CD4-positive, alpha-beta T cell treated with Interleukin-17A for 4 hours (primary cell): ENCODE measurements around the gene LRRC8E.
"Not testable (repeated sequence)": the region's sequence is repeated elsewhere in the genome, so short reads cannot be mapped to it uniquely, and the experiment has no call there.

Source experiments
- DNase-seq: peaks from one replicate; pipeline ENCODE4 v3.0.0-alpha.2; 2020; ENCODE audit warnings: mixed read lengths

The LRRC8E gene

GRCh38 chr19:7855426-7856108, 32.7 kb upstream of the LRRC8E start:
- no peak for DNase-seq

DNA sequence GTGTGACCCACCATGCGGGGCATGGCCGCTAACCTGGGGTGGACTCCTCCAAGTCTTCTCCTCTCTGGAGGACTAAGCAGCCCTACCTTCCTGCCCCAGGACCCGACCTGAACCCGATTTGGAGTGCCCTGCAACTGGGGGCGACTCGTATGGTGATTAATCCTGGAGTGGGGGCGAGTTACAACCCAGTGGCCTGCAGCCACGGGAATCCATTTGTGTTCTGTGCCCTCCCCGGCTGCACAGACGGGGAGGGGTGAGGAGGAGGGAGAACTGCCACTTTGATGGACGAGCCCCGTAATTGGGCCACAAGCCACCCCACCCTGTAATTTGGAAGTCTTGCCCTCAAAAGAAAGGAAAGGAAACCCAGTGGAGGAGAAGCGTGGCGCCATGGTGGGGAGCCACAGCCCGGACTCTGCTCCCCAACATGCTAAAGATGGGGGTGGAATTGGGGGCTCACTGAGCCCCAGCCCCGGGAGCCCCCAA, 32.2 kb upstream of the LRRC8E start:
- no peak for DNase-seq

DNA sequence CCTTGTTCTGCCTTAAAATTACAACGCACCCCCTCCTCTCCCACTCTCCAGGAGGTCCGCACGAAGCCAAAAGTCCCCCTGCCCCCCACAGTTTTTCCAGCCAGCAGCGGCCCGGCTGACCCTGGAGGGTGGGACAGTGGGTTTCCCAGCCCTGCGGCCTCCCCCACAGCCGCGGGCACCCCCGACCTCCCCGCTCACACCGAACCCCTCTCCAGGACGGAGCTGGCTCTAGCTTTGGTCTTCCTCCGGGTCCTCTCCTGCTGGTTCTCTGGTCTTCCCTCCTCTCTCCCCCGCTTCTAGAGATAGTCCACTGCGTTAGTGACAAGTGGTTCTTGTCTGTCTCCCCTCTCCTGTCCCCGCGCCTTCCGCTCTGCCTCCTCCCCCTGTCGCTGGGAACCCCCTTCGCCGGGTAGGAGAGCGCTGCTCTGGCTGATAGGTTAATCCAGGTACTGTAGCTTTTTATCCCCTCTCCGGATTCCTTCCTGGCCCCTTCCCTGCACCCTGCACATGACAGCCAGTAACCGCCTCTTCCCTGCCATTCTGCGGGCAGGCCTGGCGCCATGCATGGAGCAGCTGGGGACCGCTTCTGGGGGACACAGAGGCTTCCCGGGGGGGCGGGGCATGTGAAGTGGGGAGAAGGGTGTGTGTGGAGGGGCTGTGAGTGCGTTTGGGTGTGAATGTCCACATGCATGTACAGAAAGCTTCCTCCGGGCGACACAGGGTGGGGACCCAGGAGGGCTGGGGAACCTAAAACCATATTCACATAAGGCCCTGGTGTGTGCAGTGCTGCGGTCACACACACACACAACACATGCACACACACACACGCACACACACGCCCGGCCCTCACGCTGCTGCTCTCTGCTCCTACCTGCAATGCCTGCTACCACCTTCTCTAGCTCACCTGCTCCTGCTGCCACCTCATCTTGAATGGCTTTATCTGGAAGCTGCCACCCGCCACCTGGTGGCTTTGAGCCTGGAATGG, 31.3 kb upstream of the LRRC8E start:
- no peak for DNase-seq

- no peak for DNase-seq
Observed at GRCh38 chr19:7857727-7858108, 30.6 kb upstream of the LRRC8E start.

GRCh38 chr19:7858109-7858770, 30.1 kb upstream of the LRRC8E start:
- peak; percentile 22 for DNase-seq

DNA sequence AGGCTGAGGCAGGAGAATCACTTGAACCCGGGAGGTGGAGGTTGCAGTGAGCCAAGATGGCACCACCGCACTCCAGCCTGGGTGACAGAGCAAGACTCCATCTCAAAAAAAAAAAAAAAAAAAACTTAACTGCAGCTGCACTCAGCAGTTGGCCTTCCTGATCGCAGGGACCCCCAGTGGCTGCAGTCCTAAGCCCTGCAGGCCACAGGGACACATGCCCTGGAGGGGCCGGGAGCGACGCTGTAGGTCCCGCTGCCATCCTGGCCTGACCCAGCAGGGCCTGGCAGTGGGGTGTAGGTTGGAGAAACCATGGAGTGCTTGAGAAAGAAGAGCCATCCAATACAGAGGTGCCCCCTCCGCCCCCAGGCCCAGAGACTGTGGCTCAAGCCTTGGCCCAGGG, 29.2 kb upstream of the LRRC8E start:
- DNase-seq = not testable (repeated sequence)

- no peak for DNase-seq
Observed at GRCh38 chr19:7859831-7860713, 28.2 kb upstream of the LRRC8E start.

GRCh38 chr19:7860714-7861618, 27.3 kb upstream of the LRRC8E start:
- DNase-seq = no peak

DNA sequence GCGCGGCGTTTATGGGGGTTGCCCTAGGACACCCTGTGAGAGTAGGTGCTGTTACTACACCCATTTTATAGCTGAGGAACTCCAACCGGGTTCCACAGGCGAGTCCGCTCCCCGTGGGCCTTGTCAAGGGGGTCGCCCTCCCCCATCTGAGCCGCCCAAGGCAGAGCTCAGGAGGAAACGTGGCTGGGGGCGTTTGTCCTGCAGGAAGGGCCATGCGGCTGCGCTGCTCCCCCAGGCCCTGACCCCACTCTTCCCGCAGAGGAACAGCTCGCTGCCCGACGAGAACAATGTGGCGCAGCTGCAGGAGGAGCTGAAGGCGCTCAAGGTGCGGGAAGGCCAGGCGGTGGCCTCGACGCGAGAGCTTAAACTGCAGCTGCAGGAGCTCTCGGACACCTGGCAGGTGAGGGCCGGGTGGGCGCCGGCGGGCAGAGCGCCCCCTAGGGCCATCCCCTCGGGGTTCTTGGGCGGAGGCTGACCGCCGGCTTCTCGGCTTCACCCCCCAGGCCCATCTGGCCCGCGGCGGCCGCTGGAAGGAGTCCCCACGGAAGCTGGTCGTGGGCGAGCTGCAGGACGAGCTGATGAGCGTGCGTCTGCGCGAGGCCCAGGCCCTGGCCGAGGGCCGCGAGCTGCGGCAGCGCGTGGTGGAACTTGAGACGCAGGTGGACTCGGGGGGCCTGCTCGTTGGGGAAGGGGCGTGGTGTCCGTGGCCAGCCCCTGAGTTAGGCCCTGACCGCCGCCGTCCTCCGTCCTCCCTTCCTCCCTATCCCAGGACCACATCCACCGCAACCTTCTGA, 26.5 kb upstream of the LRRC8E start:
- DNase-seq = no peak

- peak; percentile 83 for DNase-seq
Observed at GRCh38 chr19:7862413-7862951, 25.8 kb upstream of the LRRC8E start.

DNA sequence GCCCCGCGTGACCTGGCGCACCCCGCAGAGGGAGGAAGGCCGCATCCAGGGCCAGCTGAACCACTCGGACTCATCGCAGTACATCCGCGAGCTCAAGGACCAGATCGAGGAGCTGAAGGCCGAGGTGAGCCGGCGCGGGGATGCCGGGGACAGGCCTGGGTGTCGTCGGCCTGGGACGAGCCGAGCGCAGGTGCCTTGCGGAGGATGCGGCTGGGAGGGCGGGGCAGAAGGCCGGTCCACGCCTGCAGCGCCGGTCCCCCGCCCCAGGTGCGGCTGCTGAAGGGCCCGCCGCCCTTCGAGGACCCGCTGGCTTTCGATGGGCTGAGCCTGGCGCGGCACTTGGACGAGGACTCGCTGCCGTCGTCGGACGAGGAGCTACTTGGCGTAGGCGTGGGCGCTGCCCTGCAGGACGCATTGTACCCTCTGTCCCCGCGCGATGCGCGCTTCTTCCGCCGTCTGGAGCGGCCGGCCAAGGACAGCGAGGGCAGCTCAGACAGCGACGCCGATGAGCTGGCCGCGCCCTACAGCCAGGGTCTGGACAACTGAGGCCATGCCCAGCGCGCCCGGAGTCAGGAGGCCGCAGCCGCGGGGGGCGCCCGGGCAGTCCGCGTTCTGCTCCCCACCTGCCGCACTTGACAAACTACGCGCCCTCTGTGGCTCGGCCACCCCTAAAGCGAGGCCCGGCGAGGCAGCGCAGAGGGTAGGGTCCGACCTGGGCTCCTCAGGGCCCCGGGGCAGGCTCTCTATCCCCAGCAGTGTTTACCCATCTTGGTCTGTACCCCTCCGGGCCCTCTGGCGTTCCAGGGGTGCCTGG, 24.9 kb upstream of the LRRC8E start:
- peak; percentile 25 for DNase-seq

GRCh38 chr19:7863971-7864689, 24.2 kb upstream of the LRRC8E start:
- no peak for DNase-seq

- no peak for DNase-seq
Observed at GRCh38 chr19:7864690-7865074, 23.6 kb upstream of the LRRC8E start.

DNA sequence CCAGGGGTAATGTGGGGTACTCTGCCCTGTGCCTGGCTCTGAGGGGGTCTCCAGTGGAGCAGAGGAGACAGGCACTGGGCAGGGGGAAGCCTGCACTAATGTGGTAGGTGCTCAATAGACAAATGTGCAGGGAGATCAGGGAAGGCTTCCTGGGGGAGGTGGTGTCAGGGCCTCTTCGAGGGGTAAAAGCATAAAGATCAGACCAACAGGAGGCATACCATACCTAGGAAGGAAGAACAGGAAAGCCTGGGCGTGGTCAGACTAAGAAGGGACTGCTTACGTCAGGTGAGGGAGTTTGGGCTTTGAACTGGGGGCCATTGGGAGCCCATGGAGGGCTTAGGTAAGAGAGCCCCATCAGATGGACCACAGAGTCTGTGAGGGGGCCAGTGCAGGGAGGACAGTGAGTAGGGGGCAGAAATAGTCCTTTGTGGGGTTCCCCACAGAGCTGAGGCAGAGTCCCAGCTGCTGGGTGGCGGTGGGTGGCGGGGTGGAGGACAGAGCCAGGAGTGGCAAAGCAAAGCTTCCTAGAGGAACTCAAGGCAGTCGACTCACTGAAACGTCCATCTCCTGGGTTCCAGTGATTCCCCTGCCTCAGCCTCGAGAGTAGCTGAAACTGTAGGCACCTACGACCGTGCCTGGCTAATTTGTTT, 22.9 kb upstream of the LRRC8E start:
- peak; percentile 24 for DNase-seq

GRCh38 chr19:7866399-7867091, 21.8 kb upstream of the LRRC8E start:
- no peak for DNase-seq

DNA sequence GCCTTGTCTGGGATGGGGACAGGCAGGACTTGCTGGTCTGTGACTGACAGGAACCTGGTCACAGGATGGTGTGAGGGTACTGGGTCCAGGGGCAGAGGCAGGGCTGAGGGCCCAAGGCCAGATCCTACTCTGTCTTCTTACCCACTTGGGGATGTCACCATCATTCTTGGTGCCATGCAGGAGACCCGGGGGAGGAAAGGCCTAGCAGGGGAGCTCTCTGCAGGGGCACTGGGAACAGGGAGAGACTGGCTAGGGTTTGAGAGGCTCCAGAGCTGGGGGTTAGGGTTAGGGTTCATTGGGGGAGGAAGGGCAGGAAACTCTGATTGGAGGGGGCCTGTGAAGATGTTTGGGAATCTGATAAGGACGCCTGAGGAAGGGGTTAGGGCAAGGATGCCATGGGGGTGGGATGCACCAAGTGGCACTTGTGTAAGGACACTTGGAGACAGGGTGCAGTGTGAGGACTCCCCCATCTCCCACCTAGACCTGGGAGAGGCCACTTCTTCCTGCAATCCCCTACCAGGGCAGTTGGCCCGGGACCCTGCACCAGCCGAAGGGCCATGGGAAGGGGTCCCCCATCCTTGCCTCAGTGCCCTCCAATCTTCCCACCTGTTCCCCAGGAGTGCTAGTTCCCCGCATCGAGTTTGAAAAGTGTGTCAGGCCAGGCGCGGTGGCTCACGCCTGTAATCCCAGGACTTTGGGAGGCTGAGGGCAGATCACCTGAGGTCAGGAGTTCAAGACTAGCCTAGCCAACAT, 21.0 kb upstream of the LRRC8E start:
- DNase-seq = no peak

- DNase-seq = peak; percentile 46
Observed at GRCh38 chr19:7868326-7868670, 20.0 kb upstream of the LRRC8E start.
